HG02610 (cell line): ENCODE measurements around the gene DLG2.

ENCODE experiments used
- ATAC-seq: cut with Tn5 transposase; IDR thresholded peaks from one replicate; pipeline ENCODE4 v1.9.1; 2021; ENCODE audit warnings: mild to moderate bottlenecking, moderate library complexity; ENCODE audit not compliant: unreplicated experiment

Gene DLG2

DNA sequence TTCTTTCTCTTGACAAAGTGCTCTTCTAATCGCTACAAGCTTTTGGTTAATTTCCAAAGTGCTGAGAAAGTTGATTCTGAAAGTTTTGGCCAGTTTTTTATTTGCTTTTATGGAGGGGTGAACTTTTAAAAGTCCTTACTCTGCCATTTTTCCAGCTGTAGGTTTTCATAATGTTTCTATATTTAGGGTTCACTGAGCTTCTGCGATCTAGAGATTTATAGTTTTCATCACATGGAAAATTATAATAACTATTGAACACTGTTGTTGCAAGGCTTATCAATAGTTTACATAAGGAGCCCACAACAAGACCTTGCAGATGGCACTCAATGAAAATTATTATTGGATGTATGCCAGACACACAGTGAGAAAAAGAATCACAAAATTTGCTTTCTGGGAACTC, 55.1 kb downstream of the DLG2 start:
- ATAC-seq, result no peak

- ATAC-seq, result no peak
Observed at GRCh38 chr11:85569525-85569924, 57.6 kb downstream of the DLG2 start.

- ATAC-seq, result no peak
Observed at GRCh38 chr11:85558411-85558810, 68.7 kb downstream of the DLG2 start.

DNA sequence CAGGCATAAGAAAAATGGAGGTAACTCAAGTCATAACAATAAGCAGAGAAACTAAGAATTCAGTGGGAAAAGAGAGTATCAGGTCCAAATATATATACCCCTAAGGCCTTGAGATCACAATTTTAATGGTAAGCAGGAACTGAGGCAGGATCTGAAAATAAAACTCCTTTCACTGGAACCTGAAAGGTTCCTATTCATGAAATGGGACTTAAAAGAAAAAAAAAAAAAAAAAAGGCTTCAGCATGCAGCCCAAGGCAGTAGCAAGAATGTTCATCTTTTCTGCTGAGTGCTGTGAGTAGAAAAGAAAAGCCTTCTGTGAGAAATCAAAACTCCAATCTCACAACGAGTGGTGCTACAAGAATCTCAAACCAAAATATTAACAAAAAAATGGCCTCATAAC, 75.3 kb downstream of the DLG2 start:
- no peak for ATAC-seq

- no peak for ATAC-seq
Observed at GRCh38 chr11:85541683-85542082, 85.5 kb downstream of the DLG2 start.

- ATAC-seq, result no peak
Observed at GRCh38 chr11:85540635-85541205, 86.4 kb downstream of the DLG2 start.

- ATAC-seq, result no peak
Observed at GRCh38 chr11:85540181-85540580, 87.0 kb downstream of the DLG2 start.

- no peak for ATAC-seq
Observed at GRCh38 chr11:85539740-85540139, 87.4 kb downstream of the DLG2 start.

- no peak for ATAC-seq
Observed at GRCh38 chr11:85539029-85539689, 88.0 kb downstream of the DLG2 start.

DNA sequence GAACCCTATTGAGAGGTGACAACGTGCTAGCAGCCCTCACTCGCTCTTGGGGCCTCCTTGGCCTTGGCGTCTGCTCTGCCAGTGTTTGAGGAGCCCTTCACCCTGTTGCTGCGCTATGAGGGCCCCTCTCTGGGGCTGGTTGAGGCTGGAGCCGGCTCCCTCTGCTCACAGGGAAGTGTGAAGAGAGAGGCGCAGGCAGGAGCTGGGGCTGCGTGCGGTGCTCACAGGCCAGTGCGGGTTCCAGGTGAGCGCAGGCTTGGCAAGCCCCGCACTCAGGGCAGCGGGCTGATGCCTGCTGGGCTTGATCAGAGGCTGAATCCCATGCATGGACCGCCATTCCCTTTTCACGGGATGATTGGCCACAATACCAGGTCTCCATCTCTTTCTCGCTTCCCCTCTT, 90.7 kb downstream of the DLG2 start:
- no peak for ATAC-seq

GRCh38 chr11:85534806-85535205, 92.3 kb downstream of the DLG2 start:
- no peak for ATAC-seq

GRCh38 chr11:85531191-85531897, 95.8 kb downstream of the DLG2 start:
- no peak for ATAC-seq

DNA sequence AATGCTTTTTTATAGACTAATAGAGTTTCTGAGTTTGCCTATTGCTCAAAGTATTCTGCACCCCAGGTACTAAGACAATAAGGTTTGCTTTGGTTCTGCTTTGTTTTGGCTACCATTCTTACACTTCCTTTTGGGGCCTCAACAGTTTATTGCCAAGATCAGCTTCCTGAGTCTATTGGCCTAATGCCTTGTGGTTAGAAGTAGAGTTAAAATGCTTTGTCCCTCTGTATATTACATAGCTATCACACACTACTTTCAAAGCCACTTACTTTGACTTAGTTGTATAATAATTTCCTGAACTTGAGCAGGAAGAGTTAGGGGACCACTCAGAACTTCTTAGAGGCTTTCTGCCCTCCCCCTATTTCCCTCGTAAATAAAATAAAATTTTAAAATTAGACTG, 96.5 kb downstream of the DLG2 start:
- no peak for ATAC-seq

DNA sequence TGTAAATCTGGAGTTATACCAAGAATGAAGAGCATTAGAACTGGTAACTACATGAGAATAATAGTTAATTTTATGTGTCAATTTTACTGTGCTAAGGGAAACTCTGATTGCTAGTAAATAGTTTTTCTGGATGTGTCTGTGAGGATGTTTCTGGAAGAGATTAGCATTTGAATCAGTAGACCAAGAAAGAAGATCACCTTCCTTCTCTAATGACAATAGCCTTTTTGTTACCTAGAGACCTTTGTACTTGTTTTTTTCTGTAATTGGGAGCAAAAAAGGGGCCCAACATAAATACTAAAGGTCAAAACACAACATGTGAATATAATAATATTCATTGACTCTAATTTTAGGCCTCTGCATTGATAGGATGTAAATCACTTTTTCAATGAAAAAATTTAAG, 100.6 kb downstream of the DLG2 start:
- ATAC-seq, result no peak

DNA sequence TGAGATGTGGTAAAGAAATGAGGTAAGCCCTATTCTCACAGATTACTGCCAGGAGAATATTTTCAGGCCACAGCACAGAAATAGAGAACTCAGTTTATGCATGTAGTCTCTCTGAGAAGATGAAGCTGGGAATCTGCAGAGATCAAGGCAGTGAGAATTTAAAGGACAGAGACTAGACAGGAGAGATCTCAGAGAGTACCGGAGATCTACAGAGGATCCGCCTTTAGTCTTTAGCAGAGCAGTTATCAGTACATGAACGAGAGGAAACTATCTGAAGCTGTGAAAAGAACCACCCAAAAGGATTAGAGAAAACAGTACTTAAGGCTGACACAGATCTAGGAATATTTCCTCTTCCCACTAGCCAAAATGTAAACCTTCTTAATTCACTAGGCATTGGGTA, 101.5 kb downstream of the DLG2 start:
- no peak for ATAC-seq

GRCh38 chr11:85517272-85517671, 109.9 kb downstream of the DLG2 start:
- no peak for ATAC-seq

DNA sequence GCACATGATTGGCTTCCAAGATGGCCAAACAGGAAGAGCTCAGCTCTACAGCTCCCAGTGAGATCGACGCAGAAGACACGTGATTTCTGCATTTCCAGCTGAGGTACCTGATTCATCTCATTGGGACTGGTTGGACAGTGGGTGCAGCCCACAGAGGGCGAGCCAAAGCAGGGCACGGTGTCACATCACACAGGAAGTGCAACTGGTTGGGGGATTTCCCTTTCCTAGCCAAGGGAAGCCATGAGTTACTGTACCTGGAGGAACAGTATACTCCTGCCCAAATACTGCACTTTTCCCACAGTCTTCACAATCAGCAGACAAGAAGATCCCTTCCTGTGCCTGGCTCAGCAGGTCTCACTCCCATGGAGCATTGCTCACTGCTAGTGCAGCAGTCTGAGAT, 131.2 kb downstream of the DLG2 start:
- ATAC-seq, result no peak

- no peak for ATAC-seq
Observed at GRCh38 chr11:85494396-85494795, 132.7 kb downstream of the DLG2 start.

- no peak for ATAC-seq
Observed at GRCh38 chr11:85485902-85486301, 141.2 kb downstream of the DLG2 start.

GRCh38 chr11:85483861-85484260, 143.3 kb downstream of the DLG2 start:
- no peak for ATAC-seq

- ATAC-seq, result no peak
Observed at GRCh38 chr11:85481862-85482261, 145.3 kb downstream of the DLG2 start.
